Left ventricle myocardium inferior (tissue), 1 donor: ENCODE data around the gene STING1. TPM values are rescaled to one million over a fixed set of nuclear protein-coding genes. Genes with fewer than 3 reads are reported as not detected.
"Not testable (repeated sequence)": the region's sequence is repeated elsewhere in the genome, so short reads cannot be mapped to it uniquely, and the experiment has no call there.

Experiments
- DNase-seq: peaks from one replicate; pipeline ENCODE4 v3.0.0-alpha.2; 2020
- H3K27ac ChIP-seq: fragments of 200-600 bp; replicated peaks from 2 replicates; pipeline ENCODE4 v1.8.0; 2021
- H3K27me3 ChIP-seq: fragments of 200-600 bp; 2 replicates; pipeline ENCODE4 v1.8.0; 2021; ENCODE audit warnings: low read depth
- H3K36me3 ChIP-seq: fragments of 200-600 bp; 2 replicates; pipeline ENCODE4 v1.8.0; 2021
- H3K4me1 ChIP-seq: fragments of 200-600 bp; 2 replicates; pipeline ENCODE4 v1.8.0; 2021
- H3K4me3 ChIP-seq: fragments of 200-600 bp; 2 replicates; pipeline ENCODE4 v1.8.0; 2021; ENCODE audit warnings: mild to moderate bottlenecking, moderate library complexity
- H3K9me3 ChIP-seq: fragments of 200-600 bp; replicated peaks from 2 replicates; pipeline ENCODE4 v1.8.0; 2021
- intact Hi-C: fragments of 100-400 bp; cut with micrococcal nuclease; formaldehyde crosslinking; loops from one replicate; pipeline ENCODE4 v1.11.0; 2022
- total RNA-seq: library from RNA; stranded (reverse); fragmentation: NEBNext Ultra II Directional; extraction: Animal tissue kit (Norgen Biotek cat#: 25700); gene quantifications from one replicate; pipeline ENCODE4 v1.2.1, GENCODE V29; 2021
- TF ChIP-seq, protein P1 (sequence below): fragments of 200-600 bp; IDR thresholded peaks from 2 replicates; pipeline ENCODE4 v1.8.0; 2021; ENCODE audit warnings: antibody characterized with exemption, mild to moderate bottlenecking, borderline replicate concordance
- donor health status: DM: no; HTN: yes; CAD: no; lungs with severe emphysema.

Gene STING1
- total RNA-seq, 1 donor from 2014 or later, result 55.3 TPM

DNA sequence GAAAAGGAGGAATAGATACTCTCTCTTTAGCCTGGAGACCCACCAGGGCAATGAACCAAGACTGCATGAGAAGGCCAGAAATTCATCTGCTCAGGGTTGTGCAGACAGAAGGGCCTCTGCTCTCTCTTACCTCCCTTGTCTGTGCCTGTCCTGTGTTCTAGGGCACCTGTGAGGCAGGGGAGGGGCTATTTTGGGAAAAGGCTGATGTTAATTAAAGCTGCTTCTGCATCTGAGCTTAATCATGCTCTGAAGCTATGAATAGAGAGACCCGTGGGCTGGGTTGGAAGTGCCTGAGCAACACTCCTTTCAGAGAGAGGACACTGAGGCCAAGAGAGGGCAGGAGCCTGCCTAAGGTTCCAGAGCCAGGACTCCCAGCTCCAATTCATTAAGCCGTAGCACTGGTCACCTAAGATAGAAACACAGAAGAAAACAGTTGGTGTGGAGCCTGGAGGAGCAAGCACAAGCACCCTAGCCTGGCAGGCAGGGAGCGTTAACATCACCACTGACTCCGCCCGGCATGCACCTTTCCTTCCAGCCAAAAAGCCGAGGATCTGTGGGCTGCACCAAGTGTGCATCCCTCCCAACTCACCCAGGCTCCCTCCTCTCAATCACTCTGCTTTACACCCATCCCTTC lies 31.4 kb upstream of the STING1 start:
- H3K27me3 ChIP-seq, result no peaks in the 10 kb centered on the region
- TF ChIP-seq, protein P1, sequence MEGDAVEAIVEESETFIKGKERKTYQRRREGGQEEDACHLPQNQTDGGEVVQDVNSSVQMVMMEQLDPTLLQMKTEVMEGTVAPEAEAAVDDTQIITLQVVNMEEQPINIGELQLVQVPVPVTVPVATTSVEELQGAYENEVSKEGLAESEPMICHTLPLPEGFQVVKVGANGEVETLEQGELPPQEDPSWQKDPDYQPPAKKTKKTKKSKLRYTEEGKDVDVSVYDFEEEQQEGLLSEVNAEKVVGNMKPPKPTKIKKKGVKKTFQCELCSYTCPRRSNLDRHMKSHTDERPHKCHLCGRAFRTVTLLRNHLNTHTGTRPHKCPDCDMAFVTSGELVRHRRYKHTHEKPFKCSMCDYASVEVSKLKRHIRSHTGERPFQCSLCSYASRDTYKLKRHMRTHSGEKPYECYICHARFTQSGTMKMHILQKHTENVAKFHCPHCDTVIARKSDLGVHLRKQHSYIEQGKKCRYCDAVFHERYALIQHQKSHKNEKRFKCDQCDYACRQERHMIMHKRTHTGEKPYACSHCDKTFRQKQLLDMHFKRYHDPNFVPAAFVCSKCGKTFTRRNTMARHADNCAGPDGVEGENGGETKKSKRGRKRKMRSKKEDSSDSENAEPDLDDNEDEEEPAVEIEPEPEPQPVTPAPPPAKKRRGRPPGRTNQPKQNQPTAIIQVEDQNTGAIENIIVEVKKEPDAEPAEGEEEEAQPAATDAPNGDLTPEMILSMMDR, result peak; percentile 12
- no peak overlapping the region for H3K4me3 ChIP-seq
- no peaks in the 10 kb centered on the region for H3K36me3 ChIP-seq
- intact Hi-C loops, result loop anchor here (2.0 kb wide), 1 partner anchor 91 kb away; no protein-coding TSS in a partner anchor
- DNase-seq, result no peak
- H3K4me1 ChIP-seq, result peaks cover 20% of the 10 kb centered on the region
- no peak overlapping the region for H3K27ac ChIP-seq
- no peaks in the 10 kb centered on the region for H3K9me3 ChIP-seq

DNA sequence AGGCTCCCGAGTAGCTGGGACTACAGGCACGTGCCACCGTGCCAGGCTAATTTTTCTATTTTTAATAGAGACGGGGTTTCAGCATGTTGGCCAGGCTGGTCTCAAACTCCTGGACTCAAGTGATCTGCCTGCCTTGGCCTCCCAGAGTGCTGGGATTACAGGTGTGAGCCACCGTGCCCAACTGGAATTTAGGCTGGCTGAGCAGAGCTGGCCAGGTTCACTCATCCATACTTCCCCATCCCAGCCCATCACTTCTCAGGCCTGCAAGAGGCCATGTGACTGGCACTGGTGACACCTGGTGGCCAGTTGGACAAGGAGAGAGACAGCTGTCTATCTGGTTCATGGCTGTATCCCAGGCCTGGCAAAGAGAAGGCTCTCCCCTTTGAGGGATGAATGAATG lies 30.9 kb upstream of the STING1 start:
- not testable (repeated sequence) for H3K36me3 ChIP-seq, H3K4me3 ChIP-seq, H3K27me3 ChIP-seq, H3K27ac ChIP-seq, H3K9me3 ChIP-seq
- TF ChIP-seq, protein P1, result peak; percentile 85
- peaks cover 17% of the 10 kb centered on the region for H3K4me1 ChIP-seq
- peak; percentile 83 for DNase-seq
- intact Hi-C loops, result loop anchor here (2.0 kb wide), 1 partner anchor 91 kb away; no protein-coding TSS in a partner anchor

- Histone ChIP-seq H3K9me3 (no peaks in the 10 kb centered on the region), H3K36me3 (no peaks in the 10 kb centered on the region), H3K27me3 (no peaks in the 10 kb centered on the region), H3K27ac (no peak overlapping the region), H3K4me3 (no peak overlapping the region), H3K4me1 (peaks cover 16% of the 10 kb centered on the region)
- TF ChIP-seq, protein P1, result no peak
- no peak for DNase-seq
- intact Hi-C loops, result loop anchor here (2.0 kb wide), 1 partner anchor 90 kb away; no protein-coding TSS in a partner anchor
Measured at GRCh38 chr5:139512786-139513390, 30.3 kb upstream of the STING1 start.

GRCh38 chr5:139504722-139505121 lies 22.2 kb upstream of the STING1 start:
- H3K4me3 ChIP-seq, H3K27me3 ChIP-seq, H3K4me1 ChIP-seq, DNase-seq, intact Hi-C loops, H3K27ac ChIP-seq, H3K36me3 ChIP-seq: not testable (repeated sequence)
- H3K9me3 ChIP-seq, result peaks cover 20% of the 10 kb centered on the region

DNA sequence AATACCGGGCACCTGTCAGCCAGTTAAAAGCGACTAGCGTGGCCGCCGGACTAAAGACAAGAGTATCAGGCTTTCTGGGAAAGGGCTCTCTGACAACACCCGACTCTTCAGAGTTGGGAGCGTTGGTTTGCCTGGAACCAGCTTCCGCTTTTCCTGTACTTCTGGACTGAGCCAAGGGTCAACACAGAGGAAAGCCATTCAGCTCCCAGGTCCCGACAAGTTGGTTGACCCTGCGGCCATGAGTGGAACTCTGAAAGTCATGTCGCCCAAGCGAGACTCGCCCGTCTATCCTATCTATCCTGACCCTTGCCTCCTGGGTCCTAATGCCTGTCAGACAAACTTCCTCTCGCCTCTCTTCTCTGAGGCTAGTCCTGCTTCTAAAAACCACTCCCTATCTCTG lies 21.3 kb upstream of the STING1 start:
- H3K27me3 ChIP-seq, H3K36me3 ChIP-seq, DNase-seq, intact Hi-C loops, H3K27ac ChIP-seq, H3K4me1 ChIP-seq, H3K4me3 ChIP-seq: not testable (repeated sequence)
- H3K9me3 ChIP-seq, result peaks cover 20% of the 10 kb centered on the region

DNA sequence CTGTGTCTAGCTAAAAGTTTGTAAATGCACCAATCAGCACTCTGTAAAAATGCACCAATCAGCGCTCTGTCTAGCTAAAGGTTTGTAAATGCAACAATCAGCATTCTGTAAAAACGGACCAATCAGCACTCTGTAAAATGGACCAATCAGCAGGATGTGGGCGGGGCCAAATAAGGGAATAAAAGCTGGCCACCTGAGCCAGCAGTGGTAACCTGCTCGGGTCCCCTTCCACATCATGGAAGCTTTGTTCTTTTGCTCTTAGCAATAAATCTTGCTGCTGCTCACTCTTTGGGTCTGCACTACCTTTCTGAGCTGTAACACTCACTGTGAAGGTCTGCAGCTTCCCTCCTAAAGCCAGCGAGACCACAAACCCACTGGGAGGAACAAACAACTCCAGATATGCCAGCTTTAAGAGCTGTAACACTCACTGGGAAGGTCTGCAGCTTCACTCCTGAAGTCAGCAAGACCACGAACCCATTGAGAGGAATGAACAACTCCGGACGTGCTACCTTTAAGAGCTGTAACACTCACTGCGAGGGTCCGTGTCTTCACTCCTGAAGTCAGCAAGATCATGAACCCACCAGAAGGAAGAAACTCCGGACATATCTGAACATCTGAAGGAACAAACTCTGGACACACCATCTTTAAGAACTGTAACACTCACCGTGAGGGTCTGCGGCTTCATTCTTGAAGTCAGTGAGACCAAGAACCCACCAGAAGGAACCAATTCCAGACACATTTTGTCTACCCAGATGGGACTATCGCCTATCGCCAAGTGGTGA lies 20.7 kb upstream of the STING1 start:
- peaks cover 20% of the 10 kb centered on the region for H3K9me3 ChIP-seq
- H3K27me3 ChIP-seq, H3K36me3 ChIP-seq, H3K27ac ChIP-seq, H3K4me3 ChIP-seq, H3K4me1 ChIP-seq, DNase-seq, intact Hi-C loops: not testable (repeated sequence)
